Ishikawa (cell line): Measurements from ENCODE around the gene TRIO.

Experiments used
- CEBPB ChIP-seq: IDR thresholded peaks from 2 replicates; pipeline ENCODE4 v1.6.1; 2012
- RAD21 ChIP-seq: IDR thresholded peaks from 2 replicates; pipeline ENCODE4 v1.6.1; 2012; ENCODE audit warnings: low read depth
- TAF1 ChIP-seq: IDR thresholded peaks from 2 replicates; pipeline ENCODE4 v1.6.1; 2012; ENCODE audit warnings: low read depth, mild to moderate bottlenecking
- TEAD4 ChIP-seq: IDR thresholded peaks from 2 replicates; pipeline ENCODE4 v1.6.1; 2012

DNA sequence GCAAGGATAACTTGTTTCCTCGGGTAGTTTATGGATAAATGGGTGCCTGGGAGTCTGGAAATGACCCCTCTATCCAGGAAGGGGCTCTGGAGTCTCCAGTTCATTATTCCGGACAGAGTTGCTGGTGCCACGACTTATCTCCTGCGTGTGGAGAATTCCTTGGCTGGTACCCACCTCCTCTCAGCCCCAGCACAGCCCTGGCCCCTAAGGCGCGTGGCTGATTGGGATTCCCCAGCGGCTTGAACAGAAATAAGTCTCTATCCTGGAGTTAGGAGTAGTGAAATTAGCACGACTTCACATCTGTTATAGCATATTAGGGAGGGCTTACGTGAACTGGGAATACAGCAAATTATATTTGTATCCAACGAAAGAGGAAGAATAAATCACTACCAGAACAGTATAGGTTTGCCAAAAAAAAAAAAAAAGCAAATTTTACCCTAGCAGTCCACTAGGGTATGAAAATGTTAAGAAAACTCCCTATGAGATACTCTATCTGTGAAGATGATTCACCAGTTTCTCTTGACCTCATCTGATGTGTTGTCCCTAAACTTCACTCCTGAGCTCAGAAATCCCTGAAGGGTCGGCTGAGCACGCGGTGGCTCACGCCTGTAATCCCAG lies 265.9 kb downstream of the TRIO start:
- TF ChIP-seq RAD21 (no peak), TEAD4 (no peak), TAF1 (no peak), CEBPB (no peak)
